Measurements from ENCODE around the gene SGPL1. TPM values are rescaled to one million over a fixed set of nuclear protein-coding genes. Genes with fewer than 3 reads are reported as not detected.

Gene SGPL1
- total and polyA plus RNA-seq, 12 donors: 3.7 to 20.3 (median 12.6) TPM

- intact Hi-C loops (cut with DNase I): no loop called here
- no peaks in the 10 kb centered on the region for H3K27me3 ChIP-seq
- peaks cover 0 to 10% (median 0%) of the 10 kb centered on the region in 9 donors for H3K4me1 ChIP-seq
- H3K9me3 ChIP-seq: no peaks in the 10 kb centered on the region
- H3K4me3 ChIP-seq: no peak overlapping the region
- no peak for TF ChIP-seq CTCF (IDR thresholded peaks at IDR 0.05)
- 79 to 84% methylated on average over 14 of the region's 14 CpGs for WGBS, 2 donors
- DNase-seq (no peak), ATAC-seq (peak in 1 of 8 donors; percentile 35)
- H3K36me3 ChIP-seq: no peaks in the 10 kb centered on the region
- H3K27ac ChIP-seq: no peak overlapping the region
Observed at GRCh38 chr10:70774810-70775678, 40.7 kb upstream of the SGPL1 start.

GRCh38 chr10:70775679-70776454 is 39.9 kb upstream of the SGPL1 start:
- Histone ChIP-seq H3K27me3 (no peaks in the 10 kb centered on the region), H3K9me3 (no peaks in the 10 kb centered on the region), H3K4me3 (no peak overlapping the region), H3K36me3 (no peaks in the 10 kb centered on the region), H3K4me1 (peaks cover 0 to 10% (median 0%) of the 10 kb centered on the region in 9 donors), H3K27ac (no peak overlapping the region)
- DNase-seq (no peak), ATAC-seq (no peak)
- intact Hi-C loops (cut with DNase I): no loop called here
- 84 to 89% methylated on average over 13 of the region's 13 CpGs for WGBS, 2 donors
- TF ChIP-seq CTCF (IDR thresholded peaks at IDR 0.05): no peak

- DNase-seq: no peak
- Histone ChIP-seq H3K27ac (no peak overlapping the region), H3K27me3 (no peaks in the 10 kb centered on the region), H3K4me1 (peaks cover 0 to 10% (median 0%) of the 10 kb centered on the region in 9 donors), H3K4me3 (no peak overlapping the region), H3K36me3 (no peaks in the 10 kb centered on the region), H3K9me3 (no peaks in the 10 kb centered on the region)
- WGBS, 2 donors: 92 to 95% methylated on average over 11 of the region's 11 CpGs
- TF ChIP-seq CTCF (IDR thresholded peaks at IDR 0.05): no peak
- ATAC-seq: no peak
- intact Hi-C loops (cut with DNase I): no loop called here
Observed at GRCh38 chr10:70776455-70777005, 39.2 kb upstream of the SGPL1 start.

All from heart right ventricle (tissue), 16 donors.